H9 (cell line): ENCODE measurements around the gene ANKRD26. TPM values are rescaled to one million over a fixed set of nuclear protein-coding genes. Genes with fewer than 3 reads are reported as not detected.

Source experiments
- DNase-seq: peaks from one replicate; pipeline ENCODE4 v3.0.0-alpha.2; 2017
- H2AFZ ChIP-seq: one replicate; pipeline ENCODE4 v1.6.1; 2013; ENCODE audit warnings: mild to moderate bottlenecking, low read length, control low read depth, moderate library complexity
- H2AK5ac ChIP-seq: 2 replicates; pipeline ENCODE4 v1.6.1; 2013; ENCODE audit warnings: low read length, control low read depth, mixed read lengths; ENCODE audit not compliant: insufficient read length
- H2BK120ac ChIP-seq: one replicate; pipeline ENCODE4 v1.6.1; 2013; ENCODE audit warnings: low read depth, mild to moderate bottlenecking, low read length, control low read depth, inconsistent platforms; ENCODE audit not compliant: poor library complexity, severe bottlenecking
- H2BK12ac ChIP-seq: 2 replicates; pipeline ENCODE4 v1.6.1; 2013; ENCODE audit warnings: low read length, control low read depth, mixed read lengths, low read depth; ENCODE audit not compliant: insufficient read length
- H2BK15ac ChIP-seq: 2 replicates; pipeline ENCODE4 v1.6.1; 2013; ENCODE audit warnings: low read depth, low read length, control low read depth
- H2BK20ac ChIP-seq: one replicate; pipeline ENCODE4 v1.6.1; 2013; ENCODE audit warnings: low read depth, mild to moderate bottlenecking, low read length, control low read depth, inconsistent platforms; ENCODE audit not compliant: poor library complexity, severe bottlenecking
- H2BK5ac ChIP-seq: 2 replicates; pipeline ENCODE4 v1.6.1; 2013; ENCODE audit warnings: low read length, control low read depth, mixed read lengths; ENCODE audit not compliant: insufficient read length
- H3K14ac ChIP-seq: 2 replicates; pipeline ENCODE4 v1.6.1; 2013; ENCODE audit warnings: low read length, control low read depth; ENCODE audit not compliant: insufficient read depth
- H3K18ac ChIP-seq: 2 replicates; pipeline ENCODE4 v1.6.1; 2013; ENCODE audit warnings: low read depth, mild to moderate bottlenecking, mixed read lengths, low read length, control low read depth; ENCODE audit not compliant: insufficient read length
- H3K23ac ChIP-seq: 2 replicates; pipeline ENCODE4 v1.6.1; 2013; ENCODE audit warnings: low read length, control low read depth, mixed read lengths, low read depth; ENCODE audit not compliant: insufficient read length
- H3K23me2 ChIP-seq: 2 replicates; pipeline ENCODE4 v1.6.1; 2013; ENCODE audit warnings: low read depth, mild to moderate bottlenecking, mixed read lengths, low read length, control low read depth; ENCODE audit not compliant: insufficient read length, poor library complexity, severe bottlenecking
- H3K27ac ChIP-seq: 2 replicates; pipeline ENCODE4 v1.5.1; 2013; ENCODE audit warnings: low read length, control low read depth, mixed read lengths, low read depth; ENCODE audit not compliant: insufficient read length
- H3K27me3 ChIP-seq: 2 replicates; pipeline ENCODE4 v1.6.1; 2013; ENCODE audit warnings: low read length, control low read depth, inconsistent platforms; ENCODE audit not compliant: insufficient read depth
- H3K4ac ChIP-seq: 2 replicates; pipeline ENCODE4 v1.6.1; 2013; ENCODE audit warnings: low read depth, mild to moderate bottlenecking, control low read depth, inconsistent platforms, low read length, moderate library complexity
- H3K4me1 ChIP-seq: 2 replicates; pipeline ENCODE4 v1.6.1; 2013; ENCODE audit warnings: low read length, control low read depth, inconsistent platforms; ENCODE audit not compliant: insufficient read depth
- H3K4me2 ChIP-seq: 2 replicates; pipeline ENCODE4 v1.6.1; 2013; ENCODE audit warnings: low read length, control low read depth, mixed read lengths; ENCODE audit not compliant: insufficient read length, insufficient read depth
- H3K56ac ChIP-seq: 2 replicates; pipeline ENCODE4 v1.6.1; 2013; ENCODE audit warnings: low read depth, mild to moderate bottlenecking, mixed read lengths, low read length, control low read depth; ENCODE audit not compliant: insufficient read length
- H3K79me1 ChIP-seq: 2 replicates; pipeline ENCODE4 v1.6.1; 2013; ENCODE audit warnings: low read depth, mild to moderate bottlenecking, moderate library complexity, low read length, control low read depth, inconsistent platforms; ENCODE audit not compliant: insufficient read depth, poor library complexity, severe bottlenecking
- H3K79me2 ChIP-seq: 2 replicates; pipeline ENCODE4 v1.6.1; 2013; ENCODE audit warnings: low read length, control low read depth, inconsistent platforms; ENCODE audit not compliant: insufficient read depth
- H3K9ac ChIP-seq: 2 replicates; pipeline ENCODE4 v1.6.1; 2013; ENCODE audit warnings: low read length, control low read depth, mixed read lengths; ENCODE audit not compliant: insufficient read length; ENCODE audit errors: extremely low read depth
- H3K9me3 ChIP-seq: one replicate; pipeline ENCODE4 v1.6.1; 2013; ENCODE audit warnings: low read depth, low read length, inconsistent platforms; ENCODE audit not compliant: control insufficient read depth
- H3T11ph ChIP-seq: one replicate; pipeline ENCODE4 v1.6.1; 2013; ENCODE audit warnings: mild to moderate bottlenecking, low read length, control low read depth, inconsistent platforms
- H4K20me1 ChIP-seq: one replicate; pipeline ENCODE4 v1.6.1; 2013; ENCODE audit not compliant: control insufficient read depth, insufficient read length, insufficient read depth
- H4K5ac ChIP-seq: 2 replicates; pipeline ENCODE4 v1.6.1; 2013; ENCODE audit warnings: low read depth, mild to moderate bottlenecking, mixed read lengths, low read length, control low read depth; ENCODE audit not compliant: insufficient read length
- H4K8ac ChIP-seq: replicated peaks from 2 replicates; pipeline ENCODE4 v1.6.1; 2013; ENCODE audit warnings: low read length, control low read depth, mixed read lengths, low read depth; ENCODE audit not compliant: insufficient read length
- H4K91ac ChIP-seq: 2 replicates; pipeline ENCODE4 v1.6.1; 2013; ENCODE audit warnings: low read depth, mild to moderate bottlenecking, moderate library complexity, mixed read lengths, low read length, control low read depth; ENCODE audit not compliant: insufficient read length
- H3K27ac Mint-ChIP-seq, 3 experiments: 2 replicates in 2 of 3; 3 replicates in 1 of 3; pipeline ENCODE4 v1.8.0; 2020 to 2021; ENCODE audit warnings: mixed read lengths in 3 of 3, mild to moderate bottlenecking in 1 of 3, moderate library complexity in 1 of 3
- H3K27me3 Mint-ChIP-seq: 2 replicates; pipeline ENCODE4 v1.8.0; 2021; ENCODE audit warnings: low read depth, mild to moderate bottlenecking, moderate library complexity, mixed read lengths
- H3K36me3 Mint-ChIP-seq, 3 experiments: 2 replicates in 2 of 3; 3 replicates in 1 of 3; pipeline ENCODE4 v1.8.0; 2020 to 2021; ENCODE audit warnings: low read depth in 3 of 3, mixed read lengths in 3 of 3; ENCODE audit not compliant: insufficient read depth in 1 of 3
- H3K4me1 Mint-ChIP-seq, 2 experiments: 2 replicates each; pipeline ENCODE4 v1.8.0; 2020; ENCODE audit warnings: mixed read lengths in 2 of 2
- H3K4me3 Mint-ChIP-seq, 2 experiments: 2 replicates in 1 of 2; 3 replicates in 1 of 2; pipeline ENCODE4 v1.8.0; 2020 to 2021; ENCODE audit warnings: mild to moderate bottlenecking in 2 of 2, mixed read lengths in 2 of 2, moderate library complexity in 1 of 2
- H3K9me3 Mint-ChIP-seq, 2 experiments: 2 replicates in 1 of 2; 3 replicates in 1 of 2; pipeline ENCODE4 v1.8.0; 2020; ENCODE audit warnings: mild to moderate bottlenecking in 2 of 2, mixed read lengths in 2 of 2, moderate library complexity in 1 of 2
- CTCF ChIP-seq: fragments of 200-600 bp; sonication (generic); conservative IDR thresholded peaks from 3 replicates; pipeline ENCODE4 v1.8.0; 2021; ENCODE audit warnings: antibody characterized with exemption, mild to moderate bottlenecking
- WGBS: extraction: QIAGEN DNeasy Blood & Tissue Kit; methylation state at CpG from one replicate; pipeline ENCODE4 v1.1.7; 2013; ENCODE audit warnings: missing lambda C conversion rate, low lambda C conversion rate, mixed read lengths; ENCODE audit not compliant: insufficient read length; ENCODE audit errors: extremely low coverage; 5-methylcytosine and 5-hydroxymethylcytosine counted together
- total RNA-seq: library from RNA; stranded (reverse); gene quantifications from 2 replicates; pipeline ENCODE4 v1.2.1, GENCODE V29; 2021

The ANKRD26 gene
- total RNA-seq, 1 experiment from 2014 or later, result 9.4 TPM

- H3K36me3 Mint-ChIP-seq, result peaks cover 17 to 48% (median 44%) of the 10 kb centered on the region in 3 experiments
- WGBS, result no CpG with 5 or more reads among the region's 3 CpGs
- H4K8ac ChIP-seq, result no peak overlapping the region
- H3K4me1 Mint-ChIP-seq, result no peaks in the 10 kb centered on the region
- no peak overlapping the region for H3K23ac ChIP-seq
- H4K5ac ChIP-seq, result no peak overlapping the region
- no peak overlapping the region for H3K9ac ChIP-seq
- H3K27ac Mint-ChIP-seq, result peak overlapping the region in 1 of 3 experiments; percentile 51; a peak in 1 of 7 replicates
- no peak overlapping the region for H2BK5ac ChIP-seq
- H3K27me3 ChIP-seq, result no peaks in the 10 kb centered on the region; the same call in 1 of the 2 replicates
- no peak overlapping the region for H3K4me2 ChIP-seq
- no peak for TF ChIP-seq CTCF
- no peak overlapping the region for H3K18ac ChIP-seq
- no peaks in the 10 kb centered on the region for H3K79me1 ChIP-seq
- H2BK15ac ChIP-seq, result no peak overlapping the region
- no peaks in the 10 kb centered on the region for H3K27me3 Mint-ChIP-seq
- H3K23me2 ChIP-seq, result no peaks in the 10 kb centered on the region
- H2AFZ ChIP-seq, result no peak overlapping the region
- H2BK120ac ChIP-seq, result no peak overlapping the region
- H3K4ac ChIP-seq, result no peak overlapping the region
- H4K91ac ChIP-seq, result no peak overlapping the region
- H2BK20ac ChIP-seq, result no peak overlapping the region
- no peak overlapping the region for H3K14ac ChIP-seq
- H3K9me3 ChIP-seq, result peaks cover 5% of the 10 kb centered on the region
- H3K4me3 Mint-ChIP-seq, result no peak overlapping the region
- no peak overlapping the region for H2BK12ac ChIP-seq
- H4K20me1 ChIP-seq, result no peaks in the 10 kb centered on the region
- no peak for DNase-seq
- no peaks in the 10 kb centered on the region for H3K4me1 ChIP-seq
- no peaks in the 10 kb centered on the region for H3K79me2 ChIP-seq
- no peak overlapping the region for H3K27ac ChIP-seq
- peaks cover 11 to 30% of the 10 kb centered on the region in 2 experiments for H3K9me3 Mint-ChIP-seq
- H3K56ac ChIP-seq, result no peak overlapping the region
- H2AK5ac ChIP-seq, result no peak overlapping the region
- H3T11ph ChIP-seq, result no peak overlapping the region
Observed at GRCh38 chr10:26994743-26995142, 105.6 kb downstream of the ANKRD26 start.
